KOPT-K1 (cell line): ENCODE data around the gene KRTAP19-3.

Experiments
- H3K27ac ChIP-seq: fragments of 200-600 bp; sonication (generic); 2 replicates; pipeline ENCODE4 v1.5.1; 2016; ENCODE audit warnings: antibody characterized with exemption, mild to moderate bottlenecking, low read depth, low read length; ENCODE audit not compliant: poor library complexity, severe bottlenecking
- H3K36me3 ChIP-seq: fragments of 200-600 bp; sonication (generic); 2 replicates; pipeline ENCODE4 v1.5.1; 2017; ENCODE audit warnings: antibody characterized with exemption, mild to moderate bottlenecking, low read length, moderate library complexity; ENCODE audit not compliant: insufficient read depth
- H3K9me3 ChIP-seq: fragments of 200-600 bp; sonication (generic); 2 replicates; pipeline ENCODE4 v1.5.1; 2017; ENCODE audit warnings: antibody characterized with exemption, low read length, mild to moderate bottlenecking; ENCODE audit not compliant: insufficient read depth, poor library complexity, severe bottlenecking

The KRTAP19-3 gene

GRCh38 chr21:30447056-30447455 is 44.8 kb downstream of the KRTAP19-3 start:
- no peaks in the 10 kb centered on the region for H3K36me3 ChIP-seq
- H3K27ac ChIP-seq = no peak overlapping the region
- no peaks in the 10 kb centered on the region for H3K9me3 ChIP-seq

- H3K9me3 ChIP-seq = no peaks in the 10 kb centered on the region
- no peaks in the 10 kb centered on the region for H3K36me3 ChIP-seq
- no peak overlapping the region for H3K27ac ChIP-seq
Observed at GRCh38 chr21:30444204-30444603, 47.6 kb downstream of the KRTAP19-3 start.

- no peaks in the 10 kb centered on the region for H3K36me3 ChIP-seq
- H3K27ac ChIP-seq = no peak overlapping the region
- no peaks in the 10 kb centered on the region for H3K9me3 ChIP-seq
Observed at GRCh38 chr21:30443226-30443625, 48.6 kb downstream of the KRTAP19-3 start.
